Hepatocyte (in vitro differentiated cells): ENCODE results near the gene ARMC5.

Experiments
- CTCF ChIP-seq: fragments of 200-600 bp; sonication (generic); IDR thresholded peaks from 2 replicates; pipeline ENCODE4 v1.5.1; 2016; ENCODE audit warnings: antibody characterized with exemption, mild to moderate bottlenecking; ENCODE audit not compliant: poor library complexity
- EZH2 ChIP-seq: fragments of 200-600 bp; sonication (generic); IDR thresholded peaks from 2 replicates; pipeline ENCODE4 v1.6.1; 2016; ENCODE audit warnings: antibody characterized with exemption, mild to moderate bottlenecking, borderline replicate concordance
- EZH2phosphoT487 ChIP-seq: fragments of 200-600 bp; sonication (generic); IDR thresholded peaks from one replicate; pipeline ENCODE4 v1.6.1; 2018; ENCODE audit warnings: antibody characterized with exemption, mild to moderate bottlenecking, low read depth, moderate library complexity; ENCODE audit not compliant: unreplicated experiment, severe bottlenecking

GRCh38 chr16:31417916-31418315 lies 41.4 kb upstream of the ARMC5 start:
- TF ChIP-seq CTCF (no peak), EZH2 (no peak), EZH2phosphoT487 (no peak)
